SK-N-SH (cell line): Measurements from ENCODE around the gene KCNH4.

ENCODE experiments used
- ELF1 ChIP-seq: IDR thresholded peaks from 2 replicates; pipeline ENCODE4 v1.4.0; 2012
- EP300 ChIP-seq, 2 experiments: IDR thresholded peaks; 2 replicates each; pipeline versions ENCODE4 v1.4.0 to v1.6.1; 2012; ENCODE audit warnings: borderline replicate concordance in 1 of 2, low read depth in 1 of 2, low read length in 1 of 2
- RFX5 ChIP-seq: IDR thresholded peaks from 2 replicates; pipeline ENCODE4 v1.6.1; 2012; ENCODE audit warnings: mild to moderate bottlenecking, improper control_type of control experiment, low read length
- USF1 ChIP-seq: IDR thresholded peaks from 2 replicates; pipeline ENCODE4 v1.4.0; 2012; ENCODE audit warnings: low read depth, borderline replicate concordance
- TF ChIP-seq, protein P1 (sequence below): fragments of 200-600 bp; sonication (generic); IDR thresholded peaks from 2 replicates; pipeline ENCODE4 v1.6.1; 2017; ENCODE audit warnings: antibody characterized with exemption, mild to moderate bottlenecking, moderate library complexity

- TF ChIP-seq RFX5 (no peak), USF1 (no peak), ELF1 (no peak), EP300 (IDR thresholded peaks at IDR 0.05; ENCODE audit: borderline replicate concordance in 1 of 2, low read depth in 1 of 2, low read length in 1 of 2) (no peak)
- TF ChIP-seq, protein P1, sequence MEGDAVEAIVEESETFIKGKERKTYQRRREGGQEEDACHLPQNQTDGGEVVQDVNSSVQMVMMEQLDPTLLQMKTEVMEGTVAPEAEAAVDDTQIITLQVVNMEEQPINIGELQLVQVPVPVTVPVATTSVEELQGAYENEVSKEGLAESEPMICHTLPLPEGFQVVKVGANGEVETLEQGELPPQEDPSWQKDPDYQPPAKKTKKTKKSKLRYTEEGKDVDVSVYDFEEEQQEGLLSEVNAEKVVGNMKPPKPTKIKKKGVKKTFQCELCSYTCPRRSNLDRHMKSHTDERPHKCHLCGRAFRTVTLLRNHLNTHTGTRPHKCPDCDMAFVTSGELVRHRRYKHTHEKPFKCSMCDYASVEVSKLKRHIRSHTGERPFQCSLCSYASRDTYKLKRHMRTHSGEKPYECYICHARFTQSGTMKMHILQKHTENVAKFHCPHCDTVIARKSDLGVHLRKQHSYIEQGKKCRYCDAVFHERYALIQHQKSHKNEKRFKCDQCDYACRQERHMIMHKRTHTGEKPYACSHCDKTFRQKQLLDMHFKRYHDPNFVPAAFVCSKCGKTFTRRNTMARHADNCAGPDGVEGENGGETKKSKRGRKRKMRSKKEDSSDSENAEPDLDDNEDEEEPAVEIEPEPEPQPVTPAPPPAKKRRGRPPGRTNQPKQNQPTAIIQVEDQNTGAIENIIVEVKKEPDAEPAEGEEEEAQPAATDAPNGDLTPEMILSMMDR = no peak
Measured at GRCh38 chr17:42135151-42135550, 45.8 kb downstream of the KCNH4 start.
